ENCODE results near the gene MN1. TPM values are rescaled to one million over a fixed set of nuclear protein-coding genes. Genes with fewer than 3 reads are reported as not detected.

The MN1 gene
- total and polyA plus RNA-seq, 8 donors = 0.54 to 2.6 (median 0.91) TPM

DNA sequence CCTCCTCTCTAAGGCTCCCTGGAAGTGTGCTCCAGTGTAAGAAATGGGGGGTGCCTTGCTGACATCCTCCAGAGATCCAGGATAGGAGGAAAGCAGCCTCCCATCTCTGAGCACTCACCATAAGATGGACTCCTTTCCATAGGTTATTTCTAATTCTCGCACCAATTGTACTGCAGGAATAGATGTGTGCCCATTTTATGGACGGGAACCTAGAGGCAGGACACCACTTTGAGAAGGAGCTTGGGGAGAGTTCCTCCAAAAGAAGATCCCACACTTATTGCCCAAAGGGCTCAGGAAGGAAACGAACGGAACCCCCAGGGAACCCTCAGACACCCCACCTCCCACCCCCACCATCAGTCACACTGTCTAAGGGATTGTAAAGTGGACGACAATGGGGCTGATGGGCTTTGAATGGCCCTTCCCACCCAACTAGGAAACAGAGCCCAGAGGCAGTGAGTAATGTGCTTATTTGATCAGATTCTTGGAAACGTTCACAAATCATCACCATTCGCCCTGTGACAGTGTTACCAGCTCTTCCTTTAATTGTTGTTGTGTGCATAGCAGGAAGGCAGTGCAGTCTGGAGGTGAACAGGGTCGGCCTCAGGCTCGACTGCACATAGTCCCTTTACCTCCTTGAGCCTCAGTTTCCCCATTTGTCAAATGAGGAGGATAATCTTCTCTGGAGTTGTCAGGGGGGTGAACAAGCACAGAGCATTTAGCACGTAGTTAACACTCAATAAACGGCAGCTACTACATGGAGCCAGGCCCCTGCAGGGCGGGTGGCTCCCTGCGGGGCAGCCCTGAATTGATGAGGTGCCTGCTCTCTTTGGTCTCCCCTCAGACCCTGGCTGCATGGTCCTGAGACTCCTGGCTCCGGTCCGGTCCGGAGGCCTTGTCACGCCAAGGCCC, 8.4 kb upstream of the MN1 start:
- no peak overlapping the region for H3K4me3 ChIP-seq
- DNase-seq (no peak), ATAC-seq (peak in 1 of 4 donors; percentile 24), FAIRE-seq (no peak)
- no peaks in the 10 kb centered on the region for H3K9me3 ChIP-seq
- H3K27me3 ChIP-seq = no peaks in the 10 kb centered on the region
- no peaks in the 10 kb centered on the region for H3K4me1 ChIP-seq
- 55 to 62% methylated on average over 16 to 17 of the region's 17 CpGs for WGBS, 2 donors
- H3K27ac ChIP-seq = no peak overlapping the region
- TF ChIP-seq, protein P1, sequence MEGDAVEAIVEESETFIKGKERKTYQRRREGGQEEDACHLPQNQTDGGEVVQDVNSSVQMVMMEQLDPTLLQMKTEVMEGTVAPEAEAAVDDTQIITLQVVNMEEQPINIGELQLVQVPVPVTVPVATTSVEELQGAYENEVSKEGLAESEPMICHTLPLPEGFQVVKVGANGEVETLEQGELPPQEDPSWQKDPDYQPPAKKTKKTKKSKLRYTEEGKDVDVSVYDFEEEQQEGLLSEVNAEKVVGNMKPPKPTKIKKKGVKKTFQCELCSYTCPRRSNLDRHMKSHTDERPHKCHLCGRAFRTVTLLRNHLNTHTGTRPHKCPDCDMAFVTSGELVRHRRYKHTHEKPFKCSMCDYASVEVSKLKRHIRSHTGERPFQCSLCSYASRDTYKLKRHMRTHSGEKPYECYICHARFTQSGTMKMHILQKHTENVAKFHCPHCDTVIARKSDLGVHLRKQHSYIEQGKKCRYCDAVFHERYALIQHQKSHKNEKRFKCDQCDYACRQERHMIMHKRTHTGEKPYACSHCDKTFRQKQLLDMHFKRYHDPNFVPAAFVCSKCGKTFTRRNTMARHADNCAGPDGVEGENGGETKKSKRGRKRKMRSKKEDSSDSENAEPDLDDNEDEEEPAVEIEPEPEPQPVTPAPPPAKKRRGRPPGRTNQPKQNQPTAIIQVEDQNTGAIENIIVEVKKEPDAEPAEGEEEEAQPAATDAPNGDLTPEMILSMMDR (IDR thresholded peaks at IDR 0.05) = no peak
- H3K36me3 ChIP-seq = no peaks in the 10 kb centered on the region
- intact Hi-C loops (cut with DNase I) = loop anchor here in 2 of 3 donors (10.0 kb wide), 2 partner anchors 1055 to 1125 kb away; no protein-coding TSS in a partner anchor

DNA sequence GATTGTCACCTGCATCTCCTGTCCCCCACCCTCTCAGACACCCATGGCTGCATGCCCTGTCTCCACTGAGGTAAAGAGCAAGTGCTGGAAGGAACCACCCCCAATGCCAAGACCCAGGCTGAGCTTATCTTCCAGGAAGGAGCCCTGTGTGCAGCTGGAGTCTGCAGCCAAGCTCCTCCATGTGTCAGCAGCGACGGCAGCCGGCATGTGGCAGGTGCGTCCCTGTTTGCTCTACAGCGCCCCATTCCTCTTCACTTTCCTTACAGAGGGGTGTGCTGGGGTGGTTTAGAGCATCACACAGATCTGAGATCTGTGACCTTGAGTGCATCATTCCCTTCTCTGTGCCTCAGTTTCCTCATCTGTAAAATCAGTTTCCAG, 7.7 kb upstream of the MN1 start:
- ATAC-seq (no peak), DNase-seq (no peak), FAIRE-seq (no peak)
- Histone ChIP-seq H3K9me3 (no peaks in the 10 kb centered on the region), H3K4me3 (no peak overlapping the region), H3K4me1 (no peaks in the 10 kb centered on the region), H3K27me3 (no peaks in the 10 kb centered on the region), H3K27ac (no peak overlapping the region), H3K36me3 (no peaks in the 10 kb centered on the region)
- TF ChIP-seq, protein P1 (IDR thresholded peaks at IDR 0.05) = no peak
- intact Hi-C loops (cut with DNase I) = loop anchor here in 2 of 3 donors (10.0 kb wide), 2 partner anchors 1054 to 1124 kb away; no protein-coding TSS in a partner anchor
- WGBS, 2 donors = 25 to 30% methylated on average over 5 of the region's 5 CpGs

DNA sequence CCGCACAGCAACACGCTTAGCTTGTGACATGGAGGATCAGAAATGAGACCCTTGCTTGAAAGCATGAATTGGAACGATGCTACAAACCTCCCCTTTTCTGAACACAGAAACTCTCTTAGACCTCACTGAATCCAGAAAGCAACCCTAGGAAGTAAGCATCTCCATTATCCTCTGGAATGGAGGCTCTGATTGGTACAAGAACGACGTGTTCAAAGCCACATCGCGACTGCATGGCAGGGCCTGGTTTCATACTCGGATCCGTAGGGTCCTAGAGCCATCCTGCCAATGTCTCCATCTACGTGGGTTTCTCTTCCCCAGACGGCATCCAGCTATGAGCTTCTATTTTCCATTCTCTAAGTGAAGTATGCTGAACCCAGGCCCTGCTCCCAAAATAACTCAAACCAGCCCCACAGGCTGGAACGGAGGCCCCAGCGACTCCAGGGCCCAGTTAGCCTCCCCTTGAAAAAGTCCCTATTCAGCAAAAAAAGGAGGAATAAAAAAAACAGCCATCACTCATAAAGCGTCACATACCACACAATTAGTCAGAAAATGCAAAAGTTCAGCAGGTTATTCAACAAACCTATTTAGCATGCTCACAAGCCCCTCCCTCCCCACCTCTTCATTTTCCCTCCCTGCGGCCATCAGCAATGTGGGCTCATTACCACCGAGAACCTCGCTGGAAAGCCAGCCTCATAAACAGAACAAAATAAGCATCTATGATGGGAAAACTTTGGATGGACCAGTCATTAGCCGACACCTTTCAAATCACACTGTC, 7.1 kb upstream of the MN1 start:
- TF ChIP-seq, protein P1 (IDR thresholded peaks at IDR 0.05) = no peak
- H3K27me3 ChIP-seq = no peaks in the 10 kb centered on the region
- 80 to 86% methylated on average over 18 of the region's 18 CpGs for WGBS, 2 donors
- no peaks in the 10 kb centered on the region for H3K36me3 ChIP-seq
- intact Hi-C loops (cut with DNase I) = loop anchor here in 2 of 3 donors (10.0 kb wide), 2 partner anchors 1054 to 1124 kb away; no protein-coding TSS in a partner anchor
- H3K4me3 ChIP-seq = no peak overlapping the region
- H3K4me1 ChIP-seq = no peaks in the 10 kb centered on the region
- H3K27ac ChIP-seq = no peak overlapping the region
- FAIRE-seq = no peak
- no peaks in the 10 kb centered on the region for H3K9me3 ChIP-seq
- DNase-seq = no peak
- ATAC-seq = no peak

DNA sequence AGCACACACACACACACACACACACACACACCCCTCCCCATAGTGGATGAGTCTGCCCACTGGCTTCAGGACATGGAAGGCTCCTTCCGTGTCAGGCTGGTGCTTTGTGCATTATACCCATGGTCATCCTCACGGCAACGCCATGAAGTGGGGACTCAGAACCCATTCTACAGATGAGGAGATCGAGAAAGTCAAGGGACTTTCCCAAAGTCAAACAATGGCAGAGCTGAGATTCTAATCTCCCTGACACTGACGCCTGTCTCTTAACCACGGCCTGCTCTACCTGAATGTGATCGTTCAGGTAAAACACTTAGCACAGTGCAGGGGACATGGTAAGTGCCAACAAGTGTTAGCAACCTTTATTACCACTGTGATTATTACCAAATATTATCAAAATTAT, 4.3 kb upstream of the MN1 start:
- no peak overlapping the region for H3K4me3 ChIP-seq
- ATAC-seq (no peak), DNase-seq (no peak), FAIRE-seq (no peak)
- intact Hi-C loops (cut with DNase I) = loop anchor here in 2 of 3 donors (10.0 kb wide), 2 partner anchors 1051 to 1121 kb away; no protein-coding TSS in a partner anchor
- no peaks in the 10 kb centered on the region for H3K27me3 ChIP-seq
- no peaks in the 10 kb centered on the region for H3K36me3 ChIP-seq
- TF ChIP-seq, protein P1 (IDR thresholded peaks at IDR 0.05) = no peak
- no peaks in the 10 kb centered on the region for H3K9me3 ChIP-seq
- no peak overlapping the region for H3K27ac ChIP-seq
- WGBS, 2 donors = 74 to 81% methylated on average over 7 of the region's 7 CpGs
- peaks cover 0 to 2% (median 0%) of the 10 kb centered on the region in 3 donors for H3K4me1 ChIP-seq
